Stimulated activated CD4-positive, alpha-beta T cell treated with anti-CD3 and anti-CD28 coated beads, Interleukin-12 subunit alpha, Interleukin-12 subunit beta, amount 100 ng/mL, for 24 hours (primary cell): ENCODE results near the gene AGTRAP.

Experiments
- DNase-seq, 2 experiments: peaks; one replicate each; pipeline ENCODE4 v3.0.0-alpha.2; 2020; ENCODE audit warnings: low read depth in 2 of 2

Gene AGTRAP

GRCh38 chr1:11735531-11735853, 444 bp upstream of the AGTRAP start:
- no peak for DNase-seq

GRCh38 chr1:11736746-11737639, 1.1 kb downstream of the AGTRAP start:
- DNase-seq, result peak in 1 of 2 experiments; percentile 34

- DNase-seq, result no peak
Observed at GRCh38 chr1:11738096-11738495, 2.2 kb downstream of the AGTRAP start.

- no peak for DNase-seq
Observed at GRCh38 chr1:11738783-11739182, 2.8 kb downstream of the AGTRAP start.

GRCh38 chr1:11740258-11741192, 4.6 kb downstream of the AGTRAP start:
- DNase-seq, result no peak

GRCh38 chr1:11741482-11741881, 5.5 kb downstream of the AGTRAP start:
- DNase-seq, result no peak

GRCh38 chr1:11741919-11742558, 6.1 kb downstream of the AGTRAP start:
- DNase-seq, result no peak

GRCh38 chr1:11744287-11744686, 8.4 kb downstream of the AGTRAP start:
- no peak for DNase-seq

- no peak for DNase-seq
Observed at GRCh38 chr1:11746092-11746491, 10.2 kb downstream of the AGTRAP start.

GRCh38 chr1:11746795-11747487, 11.0 kb downstream of the AGTRAP start:
- no peak for DNase-seq

- DNase-seq, result no peak
Observed at GRCh38 chr1:11748294-11749202, 12.6 kb downstream of the AGTRAP start.

- no peak for DNase-seq
Observed at GRCh38 chr1:11749203-11749689, 13.3 kb downstream of the AGTRAP start.

GRCh38 chr1:11749996-11750395, 14.1 kb downstream of the AGTRAP start:
- DNase-seq, result no peak

GRCh38 chr1:11751087-11751486, 15.2 kb downstream of the AGTRAP start:
- no peak for DNase-seq

- DNase-seq, result no peak
Observed at GRCh38 chr1:11752359-11753088, 16.6 kb downstream of the AGTRAP start.

GRCh38 chr1:11753555-11754208, 17.7 kb downstream of the AGTRAP start:
- DNase-seq, result no peak

GRCh38 chr1:11757047-11757446, 21.1 kb downstream of the AGTRAP start:
- no peak for DNase-seq

GRCh38 chr1:11759791-11760190, 23.9 kb downstream of the AGTRAP start:
- no peak for DNase-seq

GRCh38 chr1:11761285-11761684, 25.3 kb downstream of the AGTRAP start:
- DNase-seq, result no peak
